HG02678 (cell line): Measurements from ENCODE around the gene EHMT1.

ENCODE experiments used
- ATAC-seq: cut with Tn5 transposase; IDR thresholded peaks from one replicate; pipeline ENCODE4 v1.9.1; 2021; ENCODE audit warnings: mild to moderate bottlenecking, moderate library complexity; ENCODE audit not compliant: unreplicated experiment

The EHMT1 gene

DNA sequence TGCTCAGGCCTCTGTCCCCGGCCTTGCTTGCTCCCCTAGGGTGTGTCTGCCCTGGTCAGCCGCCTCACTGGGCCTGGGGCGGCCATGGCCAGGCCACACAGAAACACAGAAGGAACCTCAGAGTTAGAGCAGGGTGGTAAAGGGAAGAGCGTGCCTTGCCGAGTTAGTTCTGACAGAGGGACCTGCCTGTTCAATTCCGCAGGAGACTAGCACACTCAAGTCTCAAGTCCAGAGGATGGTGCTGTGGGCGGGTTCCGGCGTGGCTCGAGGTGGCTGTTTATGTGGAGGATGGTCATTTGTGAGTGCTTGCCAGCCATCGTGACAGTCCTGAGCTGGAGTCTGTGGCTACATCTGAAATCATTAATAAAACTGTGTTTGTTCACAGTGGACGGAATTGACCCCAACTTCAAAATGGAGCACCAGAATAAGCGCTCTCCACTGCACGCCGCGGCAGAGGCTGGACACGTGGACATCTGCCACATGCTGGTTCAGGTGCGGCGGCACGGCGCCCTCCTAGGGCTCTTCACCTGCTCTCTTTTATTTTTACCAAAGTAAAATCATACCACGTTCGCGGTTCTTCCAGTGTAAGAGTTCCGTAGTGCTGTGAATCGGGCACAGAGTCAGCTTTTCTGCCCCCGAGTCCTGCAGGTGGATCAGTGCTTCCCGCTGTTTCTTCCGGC is 163.2 kb downstream of the EHMT1 start:
- no peak for ATAC-seq

GRCh38 chr9:137783521-137783920 is 164.7 kb downstream of the EHMT1 start:
- no peak for ATAC-seq

DNA sequence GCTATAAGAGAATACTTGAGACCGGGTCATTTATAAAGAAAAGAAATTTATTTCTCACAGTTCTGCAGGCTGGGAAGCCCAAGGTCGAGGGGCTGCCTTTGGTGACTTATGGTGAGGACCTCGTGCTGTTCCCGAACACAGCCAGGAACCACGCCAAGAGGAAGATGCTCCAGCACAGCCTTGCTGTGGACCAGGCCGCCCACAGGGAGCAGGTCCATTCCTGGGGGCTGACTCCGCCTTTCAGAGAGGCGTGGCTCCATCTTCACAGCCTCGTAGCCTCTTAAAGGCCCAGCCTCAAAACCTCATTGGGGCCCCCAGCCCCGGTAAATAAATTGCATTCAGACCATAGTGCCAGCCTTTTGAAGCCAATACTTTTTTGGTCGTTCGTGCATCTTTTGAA is 165.2 kb downstream of the EHMT1 start:
- ATAC-seq: no peak

DNA sequence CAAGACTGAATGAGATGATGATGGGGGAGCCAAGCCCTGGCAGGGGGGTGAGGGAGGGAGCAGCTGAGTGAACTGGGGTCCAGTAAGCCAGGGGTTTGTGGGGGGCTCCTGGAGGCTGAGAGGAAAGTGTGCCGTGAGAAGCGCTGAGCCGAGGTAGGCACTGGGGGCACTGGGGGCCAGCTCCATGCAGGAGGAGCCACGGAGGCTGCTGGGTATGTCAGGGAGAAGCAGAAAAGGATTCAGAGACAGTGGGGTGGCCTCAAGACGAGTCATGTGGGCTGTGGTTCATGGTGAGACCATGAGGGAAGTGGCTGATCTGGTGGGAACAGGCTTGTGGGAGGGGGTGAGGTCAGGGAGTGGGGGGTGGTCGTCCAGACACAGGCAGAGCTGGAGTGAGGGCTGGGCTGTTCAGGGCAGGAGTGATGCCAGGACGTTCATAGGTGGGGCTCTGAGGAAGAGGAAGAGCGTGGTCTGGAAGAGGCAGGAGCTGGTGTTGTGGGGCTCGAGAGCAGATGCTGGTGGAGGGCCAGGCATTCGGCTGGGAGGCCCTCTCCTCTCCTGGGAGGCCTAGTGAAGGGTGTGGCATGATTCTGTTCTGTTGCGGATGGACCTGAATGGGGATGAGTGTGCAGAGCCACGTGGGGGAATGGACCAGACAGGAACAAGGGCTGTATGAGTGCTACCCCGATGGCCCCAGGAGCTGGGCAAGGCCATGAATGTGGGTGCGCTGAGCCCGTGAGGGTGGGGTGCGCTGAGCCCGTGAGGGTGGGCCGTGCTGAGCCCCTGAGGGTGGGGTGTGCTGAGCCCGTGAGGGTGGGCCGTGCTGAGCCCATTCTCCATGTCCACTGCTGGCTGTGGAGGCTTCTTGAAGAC is 166.1 kb downstream of the EHMT1 start:
- ATAC-seq: no peak

DNA sequence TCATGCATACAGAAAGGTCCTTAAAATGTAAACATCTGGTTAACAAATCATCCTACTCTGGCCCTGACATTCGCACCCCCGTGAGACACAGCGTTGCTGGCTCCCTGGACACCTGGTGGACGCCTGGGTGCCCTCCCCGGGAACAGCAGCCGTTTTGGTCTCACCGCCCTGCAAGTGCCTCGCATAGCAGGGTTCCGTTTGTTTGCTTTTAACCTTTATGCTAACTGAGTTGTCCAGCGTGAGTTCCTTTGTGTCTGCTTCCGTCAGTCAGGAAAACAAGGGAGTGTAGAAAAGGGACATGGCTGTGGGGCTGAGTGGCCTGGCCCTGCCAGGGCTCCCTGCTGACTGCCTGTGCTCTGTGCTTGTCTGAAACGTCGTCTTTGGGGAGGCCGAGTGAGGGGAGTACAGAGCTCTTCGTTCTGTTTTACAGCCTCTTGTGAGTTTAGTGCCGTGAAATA is 166.9 kb downstream of the EHMT1 start:
- ATAC-seq: no peak

DNA sequence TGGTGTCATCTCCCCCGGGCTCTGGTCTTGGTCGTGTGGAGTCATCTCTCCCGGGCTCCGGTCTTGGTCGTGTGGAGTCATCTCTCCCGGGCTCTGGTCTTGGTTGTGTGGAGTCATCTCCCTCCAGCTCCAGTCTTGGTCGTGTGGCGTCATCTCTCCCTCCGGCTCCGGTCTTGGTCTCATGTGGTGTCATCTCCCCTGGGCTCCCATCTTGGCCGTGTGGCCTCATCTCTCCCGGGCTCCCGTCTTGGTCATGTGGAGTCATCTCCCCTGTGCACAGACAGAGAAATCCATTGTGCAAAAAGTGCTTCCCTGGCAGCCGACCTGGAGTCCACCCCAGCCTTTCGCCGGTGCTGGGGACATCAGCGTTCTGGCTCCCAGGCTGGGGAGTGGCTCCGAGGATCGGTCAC is 167.7 kb downstream of the EHMT1 start:
- ATAC-seq: no peak

DNA sequence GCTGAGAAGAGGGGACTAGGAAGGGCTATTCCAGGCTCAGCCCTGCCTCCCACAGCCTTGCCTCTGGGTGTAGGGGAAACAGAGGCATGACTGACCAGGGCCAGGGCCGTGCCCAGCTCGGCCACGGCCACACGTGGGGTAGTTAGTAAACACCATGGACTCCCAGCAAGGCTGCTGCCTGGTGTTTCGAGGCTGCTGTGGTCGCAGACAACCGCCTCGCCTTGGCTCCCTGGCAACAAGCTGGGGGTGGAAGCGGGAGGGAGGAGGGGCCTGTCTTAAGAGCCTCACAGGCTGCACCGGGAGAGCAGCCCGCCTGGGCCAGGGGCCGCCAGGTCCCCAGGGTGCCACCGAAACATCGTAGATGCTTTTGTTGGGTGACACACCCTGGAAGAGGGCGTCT is 168.6 kb downstream of the EHMT1 start:
- no peak for ATAC-seq

- ATAC-seq: no peak
These were observed 169.1 kb downstream of the EHMT1 start for GRCh38 chr9:137787786-137788505.

GRCh38 chr9:137788561-137789294 is 169.9 kb downstream of the EHMT1 start:
- no peak for ATAC-seq

DNA sequence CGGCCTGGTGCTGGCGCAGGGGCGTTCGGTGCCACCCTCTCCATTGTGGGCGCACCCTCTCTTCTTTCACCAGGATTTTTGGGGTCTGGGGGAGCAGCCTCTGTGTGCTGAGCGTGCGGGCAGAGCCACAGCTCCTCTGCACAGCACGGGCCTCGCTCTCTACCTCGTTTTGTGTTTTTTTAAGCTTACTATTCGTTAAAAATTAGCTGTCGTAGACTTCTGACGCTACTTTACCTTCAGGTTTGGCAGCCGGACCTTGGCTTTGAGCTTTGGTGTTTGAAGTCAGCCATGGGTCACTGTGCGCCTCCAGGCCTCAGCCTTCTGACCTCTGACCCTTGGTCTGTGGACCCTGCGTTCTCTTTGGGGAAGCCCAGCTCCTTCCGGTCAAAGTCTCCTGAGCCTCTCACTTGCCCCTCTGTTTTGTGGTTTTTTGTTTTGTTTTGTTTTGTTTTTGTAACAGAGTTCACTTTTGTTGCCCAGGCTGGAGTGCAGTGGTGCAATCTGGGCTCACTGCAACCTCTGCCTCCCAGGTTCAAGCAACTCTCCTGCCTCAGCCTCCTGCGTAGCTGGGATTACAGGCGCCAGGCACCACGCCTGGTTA is 170.6 kb downstream of the EHMT1 start:
- no peak for ATAC-seq

GRCh38 chr9:137791947-137792346 is 173.1 kb downstream of the EHMT1 start:
- ATAC-seq: no peak

DNA sequence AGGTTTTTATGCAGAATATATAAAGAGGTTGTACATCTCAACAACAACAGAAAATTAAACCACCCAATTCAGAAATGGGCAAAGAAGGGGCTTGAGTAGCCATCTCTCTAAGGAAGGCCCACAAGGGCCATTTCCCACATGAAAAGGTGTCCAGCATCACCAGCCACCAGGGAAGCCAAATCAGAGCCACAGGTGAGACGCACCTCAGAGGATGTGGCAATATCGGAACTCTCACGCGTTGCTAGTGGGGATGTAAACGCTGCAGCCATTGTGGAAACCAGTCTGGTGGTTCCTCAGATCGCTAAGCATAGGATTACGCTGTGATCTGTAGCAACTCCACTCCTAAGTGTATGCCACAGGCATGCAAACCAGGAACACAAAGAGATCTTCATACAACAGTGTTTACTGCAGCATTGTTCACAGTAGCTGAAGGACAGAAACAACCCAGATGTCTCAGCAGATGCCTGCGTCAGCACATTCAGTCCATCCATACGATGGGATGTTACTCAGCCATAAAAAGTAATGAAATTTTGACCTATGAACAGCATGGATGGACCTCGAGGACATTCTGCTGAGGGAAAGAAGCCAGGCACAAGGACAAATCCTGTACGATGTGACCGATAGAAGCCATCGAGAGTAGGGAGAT is 174.5 kb downstream of the EHMT1 start:
- ATAC-seq: no peak

GRCh38 chr9:137795156-137795666 is 176.4 kb downstream of the EHMT1 start:
- ATAC-seq: no peak

GRCh38 chr9:137797206-137798120 is 178.7 kb downstream of the EHMT1 start:
- no peak for ATAC-seq

DNA sequence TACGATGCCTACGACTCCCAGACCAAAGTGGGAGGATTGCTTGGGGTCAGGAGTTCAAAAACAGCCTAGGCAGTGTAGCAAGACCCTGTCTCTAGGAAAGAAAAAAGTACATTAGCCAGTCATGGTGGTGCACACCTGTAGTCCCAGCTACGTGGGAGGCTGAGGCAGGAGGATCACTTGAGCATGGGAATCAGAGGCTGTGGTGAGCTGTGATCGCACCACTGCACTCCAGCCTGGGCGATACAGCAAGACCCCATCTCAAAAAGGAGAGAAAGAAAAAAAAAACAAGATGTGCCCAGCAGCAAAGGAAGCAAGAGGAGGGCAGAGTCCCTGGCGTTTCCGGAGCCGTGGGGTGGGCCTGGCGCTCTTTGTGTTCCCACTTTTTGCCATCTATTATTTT is 179.3 kb downstream of the EHMT1 start:
- no peak for ATAC-seq

GRCh38 chr9:137798901-137799629 is 180.3 kb downstream of the EHMT1 start:
- ATAC-seq: no peak

GRCh38 chr9:137799630-137799983 is 180.8 kb downstream of the EHMT1 start:
- ATAC-seq: no peak
